ENCODE results near the gene MRPL11. TPM values are rescaled to one million over a fixed set of nuclear protein-coding genes. Genes with fewer than 3 reads are reported as not detected.

The MRPL11 gene
- total and polyA plus RNA-seq, 2 experiments from 2014 or later = 139 to 237 TPM

- ATAC-seq (no peak), DNase-seq (ENCODE audit: low spot score) (no peak)
- peaks cover 48% of the 10 kb centered on the region for H3K27me3 Mint-ChIP-seq (ENCODE audit: insufficient read depth, low read depth, poor library complexity)
- peak overlapping the region; percentile 56 for H3K4me3 Mint-ChIP-seq
- peak overlapping the region; percentile 74; the same call in 1 of the 2 replicates for H3K4me3 ChIP-seq
- H3K4me1 Mint-ChIP-seq = peaks cover 51% of the 10 kb centered on the region
- no peaks in the 10 kb centered on the region for H3K79me2 ChIP-seq (replicated peaks; ENCODE audit: insufficient read depth)
- no peaks in the 10 kb centered on the region; the same call in 1 of the 3 replicates for H3K9me3 Mint-ChIP-seq
- no peak overlapping the region for H3K27ac Mint-ChIP-seq
- H3K9me2 ChIP-seq (ENCODE audit: insufficient read depth) = no peaks in the 10 kb centered on the region
- H3K27ac ChIP-seq (ENCODE audit: low read depth) = no peak overlapping the region
- H3K27me3 ChIP-seq (ENCODE audit: insufficient read depth) = peaks cover 28% of the 10 kb centered on the region
- peaks cover 6% of the 10 kb centered on the region for H4K20me1 ChIP-seq (replicated peaks; ENCODE audit: insufficient read depth)
- no peak overlapping the region for H2AFZ ChIP-seq
- H3K36me3 Mint-ChIP-seq (ENCODE audit: low read depth) = no peaks in the 10 kb centered on the region; the same call in 2 of the 3 replicates
- H3K4me2 ChIP-seq = peak overlapping the region; percentile 95
- H3F3A ChIP-seq (replicated peaks; ENCODE audit: low read depth) = 0 out of 2 replicates have a peak, but pooled peaks cover 16% of the 10 kb centered on the region
- H3K36me3 ChIP-seq (ENCODE audit: insufficient read depth) = no peaks in the 10 kb centered on the region
- H3K4me1 ChIP-seq (ENCODE audit: insufficient read depth) = peaks cover 46% of the 10 kb centered on the region
- TF ChIP-seq ZNF114 (CRISPR knock-in tag; IDR thresholded peaks at IDR 0.05) (no peak), ZNF331 (CRISPR knock-in tag; IDR thresholded peaks at IDR 0.05; ENCODE audit: low read depth) (no peak), JUNB (IDR thresholded peaks at IDR 0.05; ENCODE audit: unreplicated experiment) (no peak), REST (IDR thresholded peaks at IDR 0.05; ENCODE audit: unreplicated experiment) (no peak), NANOG (IDR thresholded peaks at IDR 0.05; ENCODE audit: borderline replicate concordance) (no peak), ZNF462 (CRISPR knock-in tag; IDR thresholded peaks at IDR 0.05) (no peak), STAT1 (IDR thresholded peaks at IDR 0.05; ENCODE audit: unreplicated experiment) (no peak), POLR2AphosphoS5 (IDR thresholded peaks at IDR 0.05; ENCODE audit: low read depth) (no peak)
These were observed 19.7 kb downstream of the MRPL11 start for GRCh38 chr11:66418986-66419308.

Measured in GM23338 (cell line).